Measurements from ENCODE around the gene SLC16A6. TPM values are rescaled to one million over a fixed set of nuclear protein-coding genes. Genes with fewer than 3 reads are reported as not detected.

The SLC16A6 gene
- polyA plus RNA-seq, 1 of the 3 experiments (the other 2 are of a cell fraction) = not detected

DNA sequence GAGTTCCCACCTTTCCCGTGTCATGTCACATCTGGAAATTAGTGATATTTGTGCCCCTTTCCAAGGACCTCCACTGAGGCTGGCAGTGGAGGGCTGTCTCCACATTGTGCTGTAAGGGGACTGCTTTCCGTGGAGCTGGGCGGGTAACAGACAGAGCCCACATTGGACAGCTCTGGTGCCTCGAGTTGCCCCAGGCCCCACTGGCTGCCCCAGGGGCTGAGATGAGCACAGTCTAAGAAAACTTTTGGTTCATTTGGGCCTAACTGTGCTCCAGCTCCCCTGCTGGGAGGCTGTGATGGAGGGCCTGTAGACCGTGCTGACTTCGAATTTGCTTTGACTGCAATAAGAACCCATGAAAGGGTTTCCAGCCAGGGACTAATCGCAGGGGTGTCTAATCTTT is 38.4 kb upstream of the SLC16A6 start:
- POLR2A ChIA-PET = no interaction called here
- WGBS (ENCODE audit: low lambda C conversion rate) = 36% methylated on average over 7 of the region's 7 CpGs
- CTCF ChIA-PET = interaction anchor here (1.4 to 2.4 kb wide), 4 partner anchors 23 to 133 kb away, joined by 3 to 9 read pairs (median 4); no protein-coding TSS in a partner anchor

DNA sequence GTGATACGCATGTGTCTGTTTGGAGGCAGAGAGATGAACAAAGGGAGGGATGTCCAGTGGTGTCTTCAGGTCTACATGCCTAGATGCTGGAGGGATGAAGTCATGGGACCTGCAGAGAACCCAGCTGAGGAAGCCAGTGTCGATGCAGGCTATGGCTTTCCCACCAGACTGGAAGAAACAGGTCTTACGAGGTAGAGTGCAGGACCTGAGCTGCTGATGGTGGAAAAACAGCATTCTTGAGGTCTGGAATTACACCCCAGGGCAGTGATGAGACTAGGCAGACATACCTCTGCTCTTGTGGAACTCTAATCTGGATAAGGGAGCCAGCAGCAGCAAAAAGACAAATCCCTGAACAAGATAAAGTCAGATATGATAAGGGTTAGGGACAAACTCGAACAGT is 37.7 kb upstream of the SLC16A6 start:
- DNase-seq = no peak
- no peaks in the 10 kb centered on the region for H3K79me2 ChIP-seq (ENCODE audit: insufficient read depth)
- no peaks in the 10 kb centered on the region for H4K20me1 ChIP-seq (ENCODE audit: insufficient read depth)
- POLR2A ChIA-PET = no interaction called here
- no peak overlapping the region for H2AFZ ChIP-seq (ENCODE audit: low read depth)
- H3K36me3 ChIP-seq (replicated peaks in 1 of 2; ENCODE audit: control insufficient read depth in 1 of 2, insufficient read depth in 2 of 2, low read length in 1 of 2) = no peaks in the 10 kb centered on the region
- 16% methylated on average over 4 of the region's 4 CpGs for WGBS (ENCODE audit: low lambda C conversion rate)
- no peaks in the 10 kb centered on the region for H3K27me3 ChIP-seq (ENCODE audit: insufficient read depth)
- TF ChIP-seq FOXM1 (IDR thresholded peaks at IDR 0.05; ENCODE audit: low read depth) (no peak), FOSL2 (IDR thresholded peaks at IDR 0.05; ENCODE audit: borderline replicate concordance, low read depth) (no peak), RFX5 (IDR thresholded peaks at IDR 0.05; ENCODE audit: low read length) (no peak), RAD21 (IDR thresholded peaks at IDR 0.05; ENCODE audit: low read length) (no peak), NRF1 (IDR thresholded peaks at IDR 0.05; ENCODE audit: low read depth, low read length) (no peak), POLR2AphosphoS5 (IDR thresholded peaks at IDR 0.05; ENCODE audit: low read depth, low read length) (no peak), SMC3 (IDR thresholded peaks at IDR 0.05; ENCODE audit: low read depth, low read length) (no peak), TAF1 (IDR thresholded peaks at IDR 0.05; ENCODE audit: borderline replicate concordance, low read depth, low read length) (no peak), MXI1 (IDR thresholded peaks at IDR 0.05; ENCODE audit: low read depth, low read length) (no peak), MEF2A (IDR thresholded peaks at IDR 0.05; ENCODE audit: borderline replicate concordance, low read depth) (no peak), NFIC (IDR thresholded peaks at IDR 0.05; ENCODE audit: borderline replicate concordance) (no peak)
- TF ChIP-seq, protein P1, sequence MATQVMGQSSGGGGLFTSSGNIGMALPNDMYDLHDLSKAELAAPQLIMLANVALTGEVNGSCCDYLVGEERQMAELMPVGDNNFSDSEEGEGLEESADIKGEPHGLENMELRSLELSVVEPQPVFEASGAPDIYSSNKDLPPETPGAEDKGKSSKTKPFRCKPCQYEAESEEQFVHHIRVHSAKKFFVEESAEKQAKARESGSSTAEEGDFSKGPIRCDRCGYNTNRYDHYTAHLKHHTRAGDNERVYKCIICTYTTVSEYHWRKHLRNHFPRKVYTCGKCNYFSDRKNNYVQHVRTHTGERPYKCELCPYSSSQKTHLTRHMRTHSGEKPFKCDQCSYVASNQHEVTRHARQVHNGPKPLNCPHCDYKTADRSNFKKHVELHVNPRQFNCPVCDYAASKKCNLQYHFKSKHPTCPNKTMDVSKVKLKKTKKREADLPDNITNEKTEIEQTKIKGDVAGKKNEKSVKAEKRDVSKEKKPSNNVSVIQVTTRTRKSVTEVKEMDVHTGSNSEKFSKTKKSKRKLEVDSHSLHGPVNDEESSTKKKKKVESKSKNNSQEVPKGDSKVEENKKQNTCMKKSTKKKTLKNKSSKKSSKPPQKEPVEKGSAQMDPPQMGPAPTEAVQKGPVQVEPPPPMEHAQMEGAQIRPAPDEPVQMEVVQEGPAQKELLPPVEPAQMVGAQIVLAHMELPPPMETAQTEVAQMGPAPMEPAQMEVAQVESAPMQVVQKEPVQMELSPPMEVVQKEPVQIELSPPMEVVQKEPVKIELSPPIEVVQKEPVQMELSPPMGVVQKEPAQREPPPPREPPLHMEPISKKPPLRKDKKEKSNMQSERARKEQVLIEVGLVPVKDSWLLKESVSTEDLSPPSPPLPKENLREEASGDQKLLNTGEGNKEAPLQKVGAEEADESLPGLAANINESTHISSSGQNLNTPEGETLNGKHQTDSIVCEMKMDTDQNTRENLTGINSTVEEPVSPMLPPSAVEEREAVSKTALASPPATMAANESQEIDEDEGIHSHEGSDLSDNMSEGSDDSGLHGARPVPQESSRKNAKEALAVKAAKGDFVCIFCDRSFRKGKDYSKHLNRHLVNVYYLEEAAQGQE (IDR thresholded peaks at IDR 0.05; ENCODE audit: low read depth, low read length) = no peak
- TF ChIP-seq, protein P2, sequence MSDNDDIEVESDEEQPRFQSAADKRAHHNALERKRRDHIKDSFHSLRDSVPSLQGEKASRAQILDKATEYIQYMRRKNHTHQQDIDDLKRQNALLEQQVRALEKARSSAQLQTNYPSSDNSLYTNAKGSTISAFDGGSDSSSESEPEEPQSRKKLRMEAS (IDR thresholded peaks at IDR 0.05; ENCODE audit: low read depth) = no peak
- TF ChIP-seq, protein P3, sequence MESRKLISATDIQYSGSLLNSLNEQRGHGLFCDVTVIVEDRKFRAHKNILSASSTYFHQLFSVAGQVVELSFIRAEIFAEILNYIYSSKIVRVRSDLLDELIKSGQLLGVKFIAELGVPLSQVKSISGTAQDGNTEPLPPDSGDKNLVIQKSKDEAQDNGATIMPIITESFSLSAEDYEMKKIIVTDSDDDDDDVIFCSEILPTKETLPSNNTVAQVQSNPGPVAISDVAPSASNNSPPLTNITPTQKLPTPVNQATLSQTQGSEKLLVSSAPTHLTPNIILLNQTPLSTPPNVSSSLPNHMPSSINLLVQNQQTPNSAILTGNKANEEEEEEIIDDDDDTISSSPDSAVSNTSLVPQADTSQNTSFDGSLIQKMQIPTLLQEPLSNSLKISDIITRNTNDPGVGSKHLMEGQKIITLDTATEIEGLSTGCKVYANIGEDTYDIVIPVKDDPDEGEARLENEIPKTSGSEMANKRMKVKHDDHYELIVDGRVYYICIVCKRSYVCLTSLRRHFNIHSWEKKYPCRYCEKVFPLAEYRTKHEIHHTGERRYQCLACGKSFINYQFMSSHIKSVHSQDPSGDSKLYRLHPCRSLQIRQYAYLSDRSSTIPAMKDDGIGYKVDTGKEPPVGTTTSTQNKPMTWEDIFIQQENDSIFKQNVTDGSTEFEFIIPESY (IDR thresholded peaks at IDR 0.05; ENCODE audit: borderline replicate concordance, low read depth) = no peak
- H3K9me2 ChIP-seq = no peaks in the 10 kb centered on the region
- H3K4me3 ChIP-seq (ENCODE audit: low read depth in 2 of 2, low read length in 1 of 2) = no peak overlapping the region
- no peak overlapping the region for H3K4me2 ChIP-seq
- CTCF ChIA-PET = interaction anchor here (1.3 to 2.4 kb wide), 5 partner anchors 9 to 134 kb away, joined by 3 to 9 read pairs (median 5); no protein-coding TSS in a partner anchor
- H3K9me3 ChIP-seq = no peaks in the 10 kb centered on the region
- no peaks in the 10 kb centered on the region for H3K4me1 ChIP-seq (ENCODE audit: control insufficient read depth in 1 of 2, insufficient read depth in 2 of 2, low read depth in 1 of 2, low read length in 1 of 2)
- no peak overlapping the region for H3K27ac ChIP-seq (ENCODE audit: low read depth in 2 of 2, low read length in 1 of 2)
- no peak overlapping the region for H3K9ac ChIP-seq
- H3F3A ChIP-seq (replicated peaks; ENCODE audit: insufficient read depth) = no peaks in the 10 kb centered on the region

More for the DNA sequence above, 38.4 kb upstream of the SLC16A6 start:
- H3F3A ChIP-seq (replicated peaks; ENCODE audit: insufficient read depth) = no peaks in the 10 kb centered on the region
- no peak for TF ChIP-seq POLR2AphosphoS5 (IDR thresholded peaks at IDR 0.05; ENCODE audit: low read depth, low read length)
- TF ChIP-seq FOSL2 (IDR thresholded peaks at IDR 0.05; ENCODE audit: borderline replicate concordance, low read depth) = no peak
- TF ChIP-seq SIN3A (IDR thresholded peaks at IDR 0.05; ENCODE audit: borderline replicate concordance, low read depth, low read length) = no peak
- TF ChIP-seq, protein P4, sequence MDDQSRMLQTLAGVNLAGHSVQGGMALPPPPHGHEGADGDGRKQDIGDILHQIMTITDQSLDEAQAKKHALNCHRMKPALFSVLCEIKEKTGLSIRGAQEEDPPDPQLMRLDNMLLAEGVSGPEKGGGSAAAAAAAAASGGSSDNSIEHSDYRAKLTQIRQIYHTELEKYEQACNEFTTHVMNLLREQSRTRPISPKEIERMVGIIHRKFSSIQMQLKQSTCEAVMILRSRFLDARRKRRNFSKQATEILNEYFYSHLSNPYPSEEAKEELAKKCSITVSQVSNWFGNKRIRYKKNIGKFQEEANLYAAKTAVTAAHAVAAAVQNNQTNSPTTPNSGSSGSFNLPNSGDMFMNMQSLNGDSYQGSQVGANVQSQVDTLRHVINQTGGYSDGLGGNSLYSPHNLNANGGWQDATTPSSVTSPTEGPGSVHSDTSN (IDR thresholded peaks at IDR 0.05) = no peak
- no peaks in the 10 kb centered on the region for H3K4me1 ChIP-seq (ENCODE audit: control insufficient read depth in 1 of 2, insufficient read depth in 2 of 2, low read depth in 1 of 2, low read length in 1 of 2)
- no peak overlapping the region for H3K4me3 ChIP-seq (ENCODE audit: low read depth in 2 of 2, low read length in 1 of 2)
- no peaks in the 10 kb centered on the region for H3K9me2 ChIP-seq
- no peak overlapping the region for H3K4me2 ChIP-seq
- no peaks in the 10 kb centered on the region for H4K20me1 ChIP-seq (ENCODE audit: insufficient read depth)
- H3K9ac ChIP-seq = no peak overlapping the region
- H2AFZ ChIP-seq (ENCODE audit: low read depth) = no peak overlapping the region
- no peak for DNase-seq
- H3K79me2 ChIP-seq (ENCODE audit: insufficient read depth) = no peaks in the 10 kb centered on the region
- H3K27me3 ChIP-seq (ENCODE audit: insufficient read depth) = no peaks in the 10 kb centered on the region
- no peaks in the 10 kb centered on the region for H3K9me3 ChIP-seq
- no peak overlapping the region for H3K27ac ChIP-seq (ENCODE audit: low read depth in 2 of 2, low read length in 1 of 2)
- no peaks in the 10 kb centered on the region for H3K36me3 ChIP-seq (replicated peaks in 1 of 2; ENCODE audit: control insufficient read depth in 1 of 2, insufficient read depth in 2 of 2, low read length in 1 of 2)
